ENCODE measurements around the gene PPA2.
"Not testable (repeated sequence)": the region's sequence is repeated elsewhere in the genome, so short reads cannot be mapped to it uniquely, and the experiment has no call there.

The PPA2 gene

GRCh38 chr4:105473324-105474098 is at the start of gene PPA2:
Gene PPA2 (minus strand): TSS chr4:105474062. CDS start chr4:105474050, 12 bp downstream.
- peak; percentile 91 for DNase-seq

GRCh38 chr4:105520819-105521790 is 47.2 kb upstream of the PPA2 start:
- DNase-seq, result peak; percentile 66

GRCh38 chr4:105510245-105510644 is 36.4 kb upstream of the PPA2 start:
- DNase-seq, result no peak

GRCh38 chr4:105509714-105510113 is 35.9 kb upstream of the PPA2 start:
- DNase-seq, result no peak

- no peak for DNase-seq
Measured at GRCh38 chr4:105509291-105509690, 35.4 kb upstream of the PPA2 start.

GRCh38 chr4:105504744-105505143 is 30.9 kb upstream of the PPA2 start:
- no peak for DNase-seq

- no peak for DNase-seq
Measured at GRCh38 chr4:105503484-105503883, 29.6 kb upstream of the PPA2 start.

GRCh38 chr4:105496899-105497298 is 23.0 kb upstream of the PPA2 start:
- no peak for DNase-seq

GRCh38 chr4:105495667-105496066 is 21.8 kb upstream of the PPA2 start:
- no peak for DNase-seq

- DNase-seq, result no peak
Measured at GRCh38 chr4:105490523-105490922, 16.7 kb upstream of the PPA2 start.

- DNase-seq, result no peak
Measured at GRCh38 chr4:105483840-105484239, 10.0 kb upstream of the PPA2 start.

GRCh38 chr4:105474099-105474518 is 247 bp upstream of the PPA2 start:
- DNase-seq, result peak; percentile 89

GRCh38 chr4:105472871-105473323 is 965 bp downstream of the PPA2 start:
- no peak for DNase-seq

- peak; percentile 90 for DNase-seq
Measured at GRCh38 chr4:105471566-105472176, 2.2 kb downstream of the PPA2 start.

GRCh38 chr4:105470766-105471165 is 3.1 kb downstream of the PPA2 start:
- no peak for DNase-seq

GRCh38 chr4:105469736-105470135 is 4.1 kb downstream of the PPA2 start:
- DNase-seq, result no peak

GRCh38 chr4:105466580-105466979 is 7.3 kb downstream of the PPA2 start:
- no peak for DNase-seq

GRCh38 chr4:105464563-105464962 is 9.3 kb downstream of the PPA2 start:
- DNase-seq, result not testable (repeated sequence)

- DNase-seq, result peak; percentile 62
Measured at GRCh38 chr4:105462576-105462975, 11.3 kb downstream of the PPA2 start.

- peak; percentile 80 for DNase-seq
Measured at GRCh38 chr4:105461621-105462382, 12.1 kb downstream of the PPA2 start.

GRCh38 chr4:105461221-105461620 is 12.6 kb downstream of the PPA2 start:
- peak; percentile 98 for DNase-seq

GRCh38 chr4:105460306-105460705 is 13.6 kb downstream of the PPA2 start:
- no peak for DNase-seq

Measured in hematopoietic multipotent progenitor cell treated with erythropoietin and hydrocortisone succinate and interleukin-3 and kit ligand, for 8 days (in vitro differentiated cells).